Measurements from ENCODE around the gene CDK14.
"Not testable (repeated sequence)": the region's sequence is repeated elsewhere in the genome, so short reads cannot be mapped to it uniquely, and the experiment has no call there.

CDK14 gene

DNA sequence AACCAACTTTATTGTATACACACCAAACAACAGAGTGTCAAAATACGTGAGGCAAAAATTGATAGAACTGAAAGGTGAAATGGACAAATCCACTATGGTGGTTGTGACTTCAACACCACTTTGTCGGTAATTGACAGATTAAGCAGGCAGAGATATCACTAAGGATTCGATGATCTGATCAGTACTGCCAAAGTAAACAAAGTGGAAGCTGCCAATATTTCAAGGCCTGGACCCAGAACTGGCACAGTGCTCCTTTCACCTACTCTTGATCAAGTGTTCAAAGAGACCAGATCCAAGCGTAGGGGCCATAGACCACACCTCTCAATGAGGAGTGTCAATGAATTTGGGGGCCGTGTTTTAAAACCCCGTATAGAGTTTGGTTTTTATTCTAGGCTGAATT lies 167.0 kb downstream of the CDK14 start:
- no peak for DNase-seq

DNA sequence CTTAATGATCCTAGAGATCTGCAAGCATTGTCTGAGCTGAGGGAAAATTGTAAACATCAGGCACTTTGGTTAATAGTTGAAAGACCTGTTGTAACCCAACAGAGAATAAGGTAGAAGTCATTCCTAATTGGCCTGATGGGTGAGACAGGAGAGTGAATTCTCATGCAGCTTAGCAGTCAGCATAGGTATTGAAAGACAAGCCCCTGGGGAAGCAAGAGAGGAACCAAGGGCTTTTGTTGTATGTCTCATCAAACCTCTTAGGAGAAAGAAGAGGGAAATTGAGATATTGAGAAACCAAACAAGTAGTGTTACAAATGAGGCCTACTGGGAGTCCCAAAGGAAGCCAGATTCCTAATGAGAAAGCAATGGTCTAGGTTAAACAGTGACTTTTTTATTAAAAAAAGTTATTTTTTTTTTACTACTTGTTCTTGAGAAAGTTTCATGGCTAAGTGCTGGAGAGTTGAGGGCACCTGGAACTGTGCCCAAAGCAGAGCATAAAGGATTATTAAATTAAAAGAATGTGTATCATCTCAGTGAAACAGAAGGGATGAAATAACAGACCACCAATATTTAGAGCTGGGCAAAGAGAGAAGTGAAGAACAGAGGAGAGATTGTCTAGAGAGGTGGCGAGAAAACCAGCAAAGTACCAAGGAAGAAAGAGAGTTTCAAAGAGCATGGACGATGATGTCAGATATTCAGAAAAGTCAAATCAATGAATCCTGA lies 168.9 kb downstream of the CDK14 start:
- DNase-seq: no peak

DNA sequence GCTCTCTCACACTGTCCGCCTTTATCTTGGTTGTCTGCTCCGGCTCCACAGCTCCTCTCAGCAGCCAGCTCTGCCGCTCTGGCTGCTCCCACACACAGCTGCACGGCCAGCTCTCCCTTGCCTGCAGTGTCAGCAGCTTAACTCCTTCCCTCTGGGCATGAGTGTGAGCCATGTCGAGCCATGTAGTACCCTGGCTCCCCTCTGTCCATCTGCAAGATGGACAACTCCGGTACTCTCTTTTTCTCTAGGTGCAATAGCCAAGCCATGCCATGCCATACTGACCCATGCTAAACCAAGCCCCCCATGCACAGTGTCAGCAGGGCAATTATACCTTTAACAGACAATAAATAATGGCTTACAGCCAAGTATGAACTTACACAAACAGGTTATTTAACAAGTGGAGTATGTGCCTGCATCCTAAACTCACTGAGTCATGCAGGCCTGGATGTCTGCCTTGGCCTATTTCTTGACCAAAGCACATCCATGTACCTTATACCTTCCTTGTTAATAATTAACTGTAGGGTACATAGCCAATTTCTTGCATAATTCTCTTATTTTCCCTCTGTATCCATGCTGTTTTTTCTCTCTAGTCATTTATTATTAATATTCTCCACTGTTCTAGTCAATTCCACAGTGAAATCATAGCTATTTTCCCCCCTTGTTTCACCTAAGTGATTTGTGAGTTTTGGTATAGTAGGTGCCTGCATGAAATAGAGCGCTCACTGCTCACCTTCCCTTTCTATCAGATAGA lies 170.9 kb downstream of the CDK14 start:
- no peak for DNase-seq

DNA sequence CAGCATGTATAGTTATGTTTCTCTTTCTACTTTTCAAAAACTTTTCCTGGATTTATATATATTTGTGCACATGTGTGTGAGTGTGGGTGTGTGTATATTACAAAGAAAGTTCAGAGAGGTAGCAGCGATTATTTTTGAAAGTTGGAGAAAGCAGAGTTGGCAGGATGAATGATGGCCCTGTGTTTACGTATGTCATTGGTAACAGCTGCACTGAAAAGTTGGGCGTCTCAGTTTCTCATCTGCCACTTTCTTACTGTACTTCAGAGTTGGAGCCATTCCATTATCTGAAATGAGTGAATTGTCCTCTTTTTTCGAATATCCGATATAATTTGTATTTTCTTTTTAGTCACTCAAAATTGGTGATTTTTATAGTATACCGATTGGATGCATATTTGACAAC lies 172.2 kb downstream of the CDK14 start:
- DNase-seq: no peak

DNA sequence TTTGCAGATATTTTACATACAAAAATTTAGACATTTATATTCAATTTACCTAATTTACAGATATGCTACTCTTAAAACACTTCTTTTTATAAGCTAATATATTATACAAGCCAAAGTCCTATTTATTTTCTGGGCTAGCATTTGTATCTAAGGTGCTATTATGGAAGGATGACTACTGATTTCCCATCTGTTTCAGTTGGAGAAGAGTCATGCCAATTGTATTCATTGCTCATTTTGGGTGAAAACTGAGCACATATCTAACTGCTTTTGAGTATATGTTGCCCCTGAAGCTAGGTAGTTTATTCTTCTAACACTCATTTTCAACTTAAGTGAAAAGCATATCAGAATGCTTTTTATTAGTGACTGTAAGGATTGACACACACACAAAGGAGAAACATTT lies 172.9 kb downstream of the CDK14 start:
- DNase-seq: no peak

DNA sequence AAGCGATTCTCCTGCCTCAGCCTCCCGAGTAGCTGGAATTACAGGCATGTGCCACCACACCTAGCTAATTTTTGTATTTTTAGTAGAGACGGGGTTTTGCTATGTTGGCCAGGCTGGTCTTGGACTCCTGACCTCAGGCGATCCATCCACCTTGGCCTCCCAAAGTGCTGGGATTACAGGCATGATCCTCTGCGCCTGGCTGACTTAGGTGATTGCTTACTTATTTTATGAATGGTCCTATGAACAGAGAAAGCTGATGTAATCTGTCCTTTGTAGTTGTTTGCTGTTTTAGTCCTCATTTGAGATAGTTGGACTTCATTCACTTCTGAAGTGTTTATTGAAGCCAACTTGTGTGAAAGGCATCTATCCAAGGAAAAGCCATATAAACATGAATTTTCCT lies 173.4 kb downstream of the CDK14 start:
- not testable (repeated sequence) for DNase-seq

DNA sequence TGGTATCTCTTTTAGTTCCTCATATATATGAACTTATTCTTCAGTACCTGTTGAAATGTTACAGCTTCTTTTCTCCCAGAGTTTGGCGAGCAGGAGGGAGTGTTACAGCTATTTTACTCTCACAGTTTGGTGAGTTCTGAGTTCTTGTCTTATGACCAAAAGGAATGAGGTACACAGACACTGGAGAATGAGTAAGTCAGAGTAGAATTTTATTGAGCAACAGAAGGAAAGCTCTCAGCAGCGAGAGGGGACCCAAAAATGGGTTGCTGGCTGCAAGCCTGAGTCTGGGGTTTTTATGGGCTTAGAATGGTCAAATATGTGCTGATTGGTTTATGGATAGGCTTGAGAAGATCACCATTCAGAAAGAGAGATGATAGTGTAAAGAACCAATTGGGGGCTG lies 175.2 kb downstream of the CDK14 start:
- DNase-seq: no peak

DNA sequence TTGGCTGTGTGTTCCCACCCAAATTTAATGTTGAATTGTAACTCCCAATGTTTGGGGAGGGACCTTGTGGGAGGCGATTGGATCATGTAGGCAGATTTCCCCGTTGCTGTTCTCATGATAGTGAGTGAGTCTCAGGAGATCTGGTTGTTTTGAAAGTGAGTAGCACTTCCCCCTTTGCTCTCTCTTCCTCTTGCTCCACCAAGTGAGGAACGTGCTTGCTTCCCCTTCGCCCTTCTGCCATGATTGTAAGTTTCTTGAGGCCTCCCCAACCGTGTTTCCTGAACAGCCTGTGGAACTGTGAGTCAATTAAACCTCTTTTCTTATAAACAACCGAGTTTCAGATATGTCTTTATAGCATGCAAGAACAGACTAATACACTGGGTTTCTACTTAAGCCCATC lies 176.3 kb downstream of the CDK14 start:
- no peak for DNase-seq

DNA sequence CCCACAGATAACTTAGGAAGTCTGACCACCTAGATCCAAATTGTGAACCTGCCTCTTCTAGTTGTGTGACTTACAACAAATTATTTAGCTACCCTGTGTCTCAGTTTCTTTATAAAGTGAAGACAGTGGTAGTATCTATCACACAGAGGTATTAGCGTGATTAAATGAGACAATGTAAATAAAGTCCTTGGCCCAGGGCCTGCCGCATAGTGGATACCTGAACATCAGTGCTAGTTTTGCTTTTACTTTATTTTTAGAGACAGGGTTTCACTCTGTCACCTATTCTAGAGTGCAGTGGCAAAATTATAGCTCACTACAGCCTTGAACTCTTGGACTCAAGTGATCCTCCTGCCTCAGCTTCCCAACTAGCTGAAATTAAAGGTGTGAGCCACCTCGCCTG lies 177.1 kb downstream of the CDK14 start:
- no peak for DNase-seq

DNA sequence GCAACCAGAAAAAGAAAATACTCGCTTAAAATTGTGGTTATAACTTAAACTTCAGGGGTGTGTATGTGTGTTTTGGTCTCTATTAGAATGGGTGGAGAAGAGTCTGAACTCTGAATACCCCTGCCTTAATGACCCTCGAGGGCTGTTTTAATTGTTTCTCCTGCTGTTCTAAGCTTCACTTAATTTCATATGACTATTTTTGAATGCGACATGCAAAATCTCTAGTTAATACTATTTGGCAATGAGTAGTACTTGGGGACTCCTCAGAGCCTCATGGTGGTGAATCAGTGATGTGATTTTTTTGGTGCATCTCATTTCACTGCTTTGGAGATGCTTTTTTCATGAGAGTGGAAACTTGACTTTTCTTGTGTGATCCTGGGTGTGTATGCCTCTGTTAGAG lies 178.6 kb downstream of the CDK14 start:
- no peak for DNase-seq

DNA sequence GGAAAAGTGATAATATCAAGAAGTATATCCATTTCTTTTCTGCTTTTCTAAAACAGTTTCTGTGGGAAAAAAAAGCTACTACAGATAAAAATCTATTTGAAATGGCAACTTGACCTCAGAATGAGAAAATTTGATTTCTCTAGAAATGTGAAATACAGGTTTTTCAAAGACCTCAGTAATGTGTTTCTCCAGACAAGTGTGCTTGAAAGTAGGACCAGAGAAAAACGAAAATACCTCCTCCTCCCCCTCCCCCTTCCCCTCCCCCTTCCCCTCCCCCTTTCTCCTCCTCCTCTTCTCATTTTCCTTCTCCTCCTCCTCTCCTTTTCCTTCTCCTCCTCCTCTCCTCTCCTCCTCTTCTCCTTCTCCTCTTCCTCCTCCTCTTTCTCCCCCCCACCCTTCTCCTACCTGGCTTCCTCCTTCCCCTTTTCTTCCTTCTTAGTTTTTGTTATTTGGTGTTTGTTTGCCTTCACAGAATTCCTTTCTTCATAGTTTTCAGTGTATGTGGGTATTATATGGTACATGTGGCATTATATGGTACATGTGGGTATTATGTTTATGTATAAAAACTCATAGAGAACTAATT lies 179.4 kb downstream of the CDK14 start:
- DNase-seq: no peak

DNA sequence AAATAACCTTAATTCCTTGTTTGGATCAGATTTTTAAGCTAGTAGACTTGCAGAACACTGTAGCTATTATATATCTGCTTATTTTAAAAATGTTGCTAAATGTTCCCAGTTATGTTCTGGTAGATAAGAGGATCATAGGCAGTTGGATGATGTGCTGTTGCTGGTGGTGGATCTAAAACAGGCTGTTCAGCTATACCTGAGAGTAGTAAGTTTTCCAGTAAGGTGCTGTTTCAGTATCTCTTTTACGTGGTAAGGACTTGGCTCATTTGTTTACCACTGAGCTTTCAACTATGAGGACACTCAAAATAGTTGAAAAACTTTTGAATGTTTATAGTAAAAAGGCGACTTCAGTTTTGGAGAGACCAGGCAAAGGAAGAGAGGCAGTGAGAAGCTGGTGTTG lies 180.9 kb downstream of the CDK14 start:
- no peak for DNase-seq

DNA sequence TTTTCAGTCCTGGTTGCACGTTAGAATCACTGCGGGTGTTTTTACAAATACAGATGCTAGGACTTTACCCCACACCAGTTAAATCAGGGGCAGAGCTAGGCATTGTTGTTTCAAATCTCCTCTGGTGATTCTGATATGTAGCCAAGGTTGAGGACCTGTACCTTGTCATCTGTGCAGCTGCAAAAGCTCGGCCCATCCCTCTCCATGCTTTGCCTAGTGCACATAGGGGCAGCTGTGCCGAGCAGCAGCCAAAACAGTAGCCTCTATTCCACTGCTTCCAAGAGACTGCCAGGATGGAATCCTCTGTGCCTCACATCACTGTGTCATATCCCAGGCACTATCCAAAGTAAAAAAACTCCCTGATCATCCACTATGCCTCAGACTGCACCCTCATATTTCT lies 181.3 kb downstream of the CDK14 start:
- DNase-seq: no peak

DNA sequence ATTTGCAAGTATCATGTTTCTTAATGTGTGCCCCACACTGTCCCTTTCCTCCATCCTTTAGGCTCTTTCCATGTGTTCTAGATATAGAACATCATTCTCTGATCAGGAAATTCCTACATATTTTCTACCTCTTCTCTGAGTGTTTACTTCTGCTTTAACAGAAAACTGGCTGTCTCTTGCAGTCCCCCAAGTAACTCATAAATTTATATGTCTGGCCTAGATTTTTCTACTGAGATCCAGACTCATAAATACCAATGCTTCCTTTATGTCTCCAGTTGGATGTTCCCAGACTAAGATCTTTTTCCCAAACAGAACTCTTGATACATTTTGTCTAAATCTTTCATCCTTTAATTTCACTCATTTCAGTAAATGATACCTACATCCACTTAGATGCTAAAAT lies 181.8 kb downstream of the CDK14 start:
- no peak for DNase-seq

DNA sequence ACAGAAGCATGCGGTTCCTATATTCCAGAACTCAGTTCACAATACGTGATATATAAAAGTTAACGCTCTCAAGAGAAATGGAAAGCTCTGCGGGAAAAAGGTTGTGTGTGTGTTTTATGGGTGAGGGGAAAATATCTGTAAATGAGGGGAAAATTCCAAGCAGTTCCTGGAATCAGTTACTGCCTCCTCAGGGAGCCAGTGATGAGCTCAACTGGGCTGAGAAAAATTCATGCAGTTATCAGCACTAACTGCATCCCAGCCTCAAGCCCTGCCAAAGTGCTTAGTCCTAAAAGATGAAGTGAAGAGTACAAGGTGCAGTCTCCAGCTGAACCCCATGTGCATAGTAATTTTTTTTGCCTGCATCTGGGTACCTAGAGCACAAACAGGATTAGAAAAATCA lies 191.9 kb downstream of the CDK14 start:
- no peak for DNase-seq

DNA sequence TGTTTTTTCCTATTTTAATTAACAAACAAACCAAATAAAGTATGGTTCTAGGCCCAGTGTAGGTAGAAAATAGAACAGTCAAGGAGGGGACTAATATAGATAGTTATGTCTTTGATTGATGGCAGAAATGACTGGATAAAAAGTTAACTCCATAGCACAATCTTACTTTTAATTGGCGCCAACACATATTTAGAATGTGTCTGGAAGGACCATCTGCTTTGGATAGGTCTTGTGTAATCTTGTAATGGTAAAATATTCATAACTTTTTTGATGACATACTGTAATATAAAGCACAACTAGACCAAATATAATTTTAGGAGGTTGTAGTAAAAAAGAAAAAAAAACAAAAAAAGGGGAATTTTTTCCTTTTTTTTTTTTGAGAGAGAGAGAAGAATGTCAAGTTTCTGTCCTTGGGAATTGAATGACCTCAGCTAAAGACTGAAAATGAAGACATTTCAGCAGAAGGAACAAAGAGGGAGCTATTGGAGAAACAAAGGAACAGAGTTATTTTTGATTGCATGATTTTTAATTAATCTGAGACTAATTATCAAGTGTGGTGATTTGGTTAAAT lies 193.7 kb downstream of the CDK14 start:
- no peak for DNase-seq

DNA sequence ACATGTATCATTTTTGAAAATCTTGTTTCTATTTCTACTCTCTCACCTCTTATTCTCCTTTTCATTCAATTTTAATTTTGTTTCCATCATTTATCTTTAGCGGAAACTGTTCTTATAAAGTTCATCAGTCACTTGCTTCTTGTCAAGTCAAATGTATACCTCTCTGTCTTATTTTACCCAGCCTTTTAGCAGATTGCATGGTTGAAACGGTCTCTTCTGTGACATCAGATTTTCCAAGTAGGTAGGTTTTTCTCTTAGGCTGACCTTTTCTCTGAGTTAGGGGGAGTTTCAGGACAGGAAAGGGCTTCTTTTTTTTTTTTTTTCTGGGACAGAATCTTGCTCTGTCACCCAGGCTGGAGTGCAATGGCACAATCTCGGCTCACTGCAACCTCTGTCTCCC lies 195.5 kb downstream of the CDK14 start:
- DNase-seq: no peak

DNA sequence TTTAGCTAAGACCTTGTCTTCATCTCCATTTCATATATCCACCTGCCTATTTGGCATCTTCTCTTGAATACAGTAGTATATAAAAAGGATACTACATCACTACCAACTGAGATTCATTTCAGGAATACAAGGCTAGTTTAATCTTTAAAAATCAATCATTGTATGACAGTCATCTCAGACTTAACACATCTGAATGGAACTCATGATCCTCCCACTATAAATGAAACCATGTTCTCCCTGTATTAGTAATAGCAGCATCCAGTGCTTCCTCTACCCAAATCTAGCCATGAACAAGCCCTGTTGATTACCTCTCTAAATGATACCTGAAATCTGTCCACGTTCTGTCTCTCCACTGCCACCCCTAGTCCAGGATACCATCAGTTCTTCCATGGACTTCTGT lies 196.2 kb downstream of the CDK14 start:
- DNase-seq: no peak

DNA sequence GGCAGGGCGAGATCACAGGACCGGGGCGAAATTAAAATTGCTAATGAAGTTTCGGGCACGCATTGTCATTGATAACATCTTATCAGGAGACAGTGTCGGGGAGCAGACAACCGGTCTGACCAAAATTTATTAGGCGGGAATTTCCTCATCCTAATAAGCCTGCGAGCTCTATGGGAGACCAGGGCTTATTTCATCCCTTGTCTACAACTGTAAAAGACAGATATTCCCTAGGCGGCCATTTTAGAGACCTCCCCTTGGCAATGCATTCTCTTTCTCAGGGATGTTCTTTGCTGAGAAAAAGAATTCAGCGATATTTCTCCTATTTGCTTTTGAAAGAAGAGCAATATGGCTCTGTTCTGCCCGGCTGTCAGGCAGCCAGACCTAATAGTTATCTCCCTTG lies 198.1 kb downstream of the CDK14 start:
- not testable (repeated sequence) for DNase-seq

DNA sequence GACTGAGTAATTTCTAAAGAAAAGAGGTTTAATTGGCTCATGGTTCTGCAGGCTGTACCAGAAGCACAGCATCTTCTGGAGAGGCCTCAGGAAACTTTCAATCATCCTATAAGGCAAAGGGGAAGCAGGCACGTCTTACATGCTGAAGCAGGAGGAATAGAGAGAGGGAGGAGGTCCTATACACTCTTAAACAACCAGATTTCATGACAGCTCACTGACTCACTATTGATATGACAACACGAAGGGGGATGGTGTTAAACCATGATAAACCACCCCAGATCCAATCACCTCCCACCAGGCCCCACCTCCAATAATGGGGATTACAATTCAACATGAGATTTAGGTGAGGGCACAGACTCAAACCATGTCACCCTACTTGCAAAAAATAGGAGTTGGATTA lies 201.5 kb downstream of the CDK14 start:
- DNase-seq: no peak

DNA sequence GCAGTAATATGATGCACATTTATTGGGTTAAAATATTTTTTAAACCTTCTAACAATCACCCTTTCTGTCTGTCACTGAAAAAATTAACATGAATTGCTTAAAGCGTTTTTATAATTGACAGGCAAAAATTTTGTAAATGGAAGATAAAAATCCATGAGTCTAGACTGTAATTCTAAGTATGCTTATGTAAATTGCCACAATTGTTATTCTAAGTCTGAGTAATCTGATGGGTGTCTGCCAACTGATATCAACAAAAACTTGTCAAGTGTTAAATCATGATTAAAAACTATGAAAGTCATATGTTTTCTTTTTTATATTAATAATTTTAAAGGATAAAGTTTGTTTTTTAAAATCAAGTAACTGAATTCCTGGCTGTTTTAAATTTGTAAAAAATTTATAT lies 208.2 kb downstream of the CDK14 start:
- no peak for DNase-seq

DNA sequence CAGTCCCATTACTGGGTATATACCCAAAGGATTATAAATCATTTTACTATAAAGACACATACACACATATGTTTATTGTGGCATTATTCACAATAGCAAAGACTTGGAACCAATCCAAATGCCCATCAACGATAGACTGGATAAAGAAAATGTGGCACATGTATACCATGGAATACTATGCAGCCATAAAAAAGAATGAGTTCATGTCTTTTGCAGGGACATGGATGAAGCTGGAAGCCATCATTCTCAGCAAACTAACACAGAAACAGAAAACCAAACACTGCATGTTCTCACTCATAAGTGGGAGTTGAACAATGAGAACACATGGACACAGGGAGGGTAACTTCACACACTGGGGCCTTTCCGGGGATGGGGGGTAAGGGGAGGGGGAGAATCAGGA lies 219.4 kb downstream of the CDK14 start:
- not testable (repeated sequence) for DNase-seq

DNA sequence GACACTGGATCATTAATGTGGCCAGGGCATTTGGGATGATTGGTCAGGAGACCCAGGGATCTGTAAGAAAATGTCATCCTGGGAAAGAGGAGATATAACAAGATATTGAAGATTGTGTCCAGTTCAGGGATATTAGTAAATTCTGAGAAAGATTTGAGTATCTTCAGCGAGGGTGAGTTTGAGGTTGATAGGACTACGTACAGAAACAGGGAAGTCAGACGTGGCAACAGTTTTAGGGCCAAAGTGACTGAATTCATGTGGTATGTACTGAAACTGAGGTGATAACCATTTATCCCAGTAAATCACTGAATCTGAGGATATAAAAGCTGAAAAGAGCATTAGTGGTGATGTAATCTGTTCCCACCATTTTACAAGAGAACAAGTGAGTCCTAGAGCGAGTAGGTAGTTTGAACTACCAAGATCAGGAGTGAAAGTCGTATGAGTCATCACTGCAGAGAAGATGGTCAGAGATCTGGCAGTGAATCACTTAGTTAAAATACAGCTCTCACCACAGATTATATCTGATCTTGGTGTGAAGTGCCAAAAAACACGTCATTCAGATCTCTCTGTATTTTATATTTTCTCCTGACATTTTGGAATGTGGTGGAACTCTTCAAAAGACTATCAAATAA lies 220.5 kb downstream of the CDK14 start:
- no peak for DNase-seq

DNA sequence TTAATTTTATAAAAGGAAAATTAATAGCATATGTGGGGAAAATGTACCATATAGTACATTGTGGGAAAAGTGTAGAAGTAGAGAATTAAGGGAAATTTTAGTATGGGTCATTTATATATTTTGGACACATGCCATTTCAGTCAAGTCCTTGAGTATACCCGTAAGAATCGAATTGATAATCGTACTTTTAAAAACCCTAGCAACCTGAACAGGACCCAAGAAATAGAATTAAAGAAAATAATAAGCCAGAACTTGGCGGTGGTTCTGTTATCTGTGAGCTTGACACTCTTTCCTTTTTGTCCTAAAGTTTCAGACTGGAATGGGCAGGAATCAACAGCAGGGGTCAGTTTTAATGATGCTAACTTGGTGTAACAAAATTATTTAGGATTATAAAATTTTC lies 221.0 kb downstream of the CDK14 start:
- no peak for DNase-seq

Data from NCI-H774 (cell line).